GM19035 (cell line): Measurements from ENCODE around the gene LRRC49.
"Not testable (repeated sequence)": the region's sequence is repeated elsewhere in the genome, so short reads cannot be mapped to it uniquely, and the experiment has no call there.

ENCODE experiments used
- ATAC-seq: cut with Tn5 transposase; IDR thresholded peaks from one replicate; pipeline ENCODE4 v1.9.1; 2021; ENCODE audit not compliant: unreplicated experiment

Gene LRRC49

DNA sequence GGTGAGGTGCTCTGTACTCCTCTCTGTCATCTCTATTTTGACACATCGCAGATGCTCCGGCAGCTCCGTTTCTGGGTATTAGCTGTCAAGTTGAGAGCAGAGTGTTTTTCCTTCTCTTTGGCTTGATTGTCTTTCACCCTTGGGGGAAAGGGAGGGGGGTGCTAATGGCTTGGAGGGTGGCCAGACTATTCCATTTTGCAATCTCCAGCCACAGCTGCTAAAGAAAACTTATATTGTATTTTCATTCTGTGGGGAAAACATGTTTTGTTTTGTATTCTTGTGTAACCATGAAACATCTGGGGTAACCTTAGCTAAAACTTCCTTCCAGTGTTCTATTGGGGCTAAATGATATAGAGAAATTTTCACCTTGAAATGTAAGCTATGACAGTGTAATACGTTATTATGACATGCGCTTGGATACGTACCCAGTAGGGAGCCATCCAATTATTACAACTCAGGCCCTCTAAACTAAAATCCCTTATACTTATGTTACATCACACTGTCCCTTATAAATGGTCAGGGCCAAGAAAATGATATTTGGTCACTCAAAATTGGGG lies 24.6 kb upstream of the LRRC49 start:
- no peak for ATAC-seq

DNA sequence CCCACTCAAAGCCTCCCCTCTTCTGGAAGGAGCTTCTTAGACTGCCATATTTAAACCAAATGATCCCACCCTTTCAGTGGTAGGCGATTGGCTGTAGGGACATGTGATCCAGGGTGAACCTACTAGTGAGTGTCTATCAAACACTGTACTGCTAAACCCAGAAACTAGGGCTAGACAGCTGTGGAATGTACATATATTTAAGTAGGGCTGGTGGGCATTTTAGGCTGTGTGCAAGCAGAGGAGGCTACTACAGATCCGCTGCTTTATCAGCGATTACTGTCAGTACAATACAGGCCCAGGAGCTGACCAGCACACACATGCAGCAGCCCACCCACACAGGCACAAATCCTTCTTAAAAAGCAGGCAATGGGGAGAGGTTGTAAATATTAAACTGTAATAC lies 23.3 kb upstream of the LRRC49 start:
- no peak for ATAC-seq

DNA sequence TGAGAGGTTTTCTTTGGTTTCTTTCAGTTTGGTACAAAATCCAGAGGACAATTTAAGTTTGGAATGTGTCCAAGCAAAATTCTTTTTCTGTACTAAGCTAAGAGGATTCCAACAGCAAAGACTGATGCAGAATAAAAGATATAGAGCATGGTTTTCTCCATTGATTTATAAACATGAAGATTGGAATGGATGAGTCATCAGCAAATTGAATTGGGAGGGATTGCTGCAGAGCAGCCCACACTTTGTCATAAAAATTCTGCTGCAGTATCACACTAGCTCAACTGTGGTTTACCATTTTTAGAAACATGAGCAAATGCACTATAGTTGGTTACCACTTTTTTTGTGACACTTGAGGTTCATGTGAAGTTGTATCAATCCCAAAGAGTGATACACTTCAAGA lies 22.6 kb upstream of the LRRC49 start:
- no peak for ATAC-seq

DNA sequence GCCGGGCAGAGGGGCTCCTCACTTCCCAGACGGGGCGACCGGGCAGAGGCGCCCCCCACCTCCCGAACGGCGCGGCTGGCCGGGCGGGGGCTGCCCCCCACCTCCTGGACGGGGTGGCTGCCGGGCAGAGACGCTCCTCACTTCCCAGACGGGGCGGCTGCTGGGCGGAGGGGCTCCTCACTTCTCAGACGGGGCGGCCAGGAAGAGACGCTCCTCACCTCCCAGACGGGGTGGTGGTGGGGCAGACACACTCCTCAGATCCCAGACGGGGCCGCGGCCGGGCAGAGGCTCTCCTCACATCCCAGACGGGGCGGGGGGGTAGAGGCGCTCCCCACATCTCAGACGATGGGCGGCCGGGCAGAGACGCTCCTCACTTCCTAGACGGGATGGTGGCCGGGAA lies 21.1 kb upstream of the LRRC49 start:
- not testable (repeated sequence) for ATAC-seq

DNA sequence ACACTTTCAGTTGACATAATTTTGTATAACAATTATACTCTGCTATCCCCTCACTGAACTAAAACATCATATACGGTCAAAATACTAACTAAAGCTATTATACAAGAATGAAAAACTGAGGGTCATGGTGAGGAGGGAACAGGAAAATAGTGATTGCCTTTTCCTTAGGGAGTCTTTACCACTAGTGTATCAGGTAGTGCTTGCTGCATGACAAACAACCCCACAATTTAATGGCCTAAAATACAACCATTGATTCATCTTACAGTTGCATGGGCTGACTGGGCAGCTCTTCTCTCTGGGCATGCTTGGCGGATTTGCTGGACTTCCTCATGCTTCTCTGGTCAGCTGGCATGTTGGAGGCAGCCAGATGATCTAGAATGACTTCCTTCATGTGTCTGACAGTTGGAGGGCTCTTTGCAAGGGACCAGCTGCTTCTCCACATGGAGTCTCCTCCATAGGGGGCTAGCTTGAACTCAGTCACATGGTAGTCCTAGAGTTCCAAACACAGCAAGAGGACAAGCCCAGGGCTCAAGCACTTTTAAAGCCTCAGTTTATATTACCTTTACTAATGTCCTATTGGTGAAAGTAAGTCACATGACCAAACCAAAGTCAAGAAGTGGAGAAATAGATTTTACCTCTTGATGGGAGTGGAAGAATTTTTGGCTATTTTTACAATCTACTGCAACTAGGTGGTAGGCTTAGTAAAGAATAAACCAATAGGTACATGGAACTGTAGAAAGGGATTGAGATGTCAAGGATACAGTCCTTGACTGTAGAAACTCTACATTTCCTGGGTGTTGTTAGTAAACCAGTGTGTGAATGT lies 19.2 kb upstream of the LRRC49 start:
- ATAC-seq: no peak

DNA sequence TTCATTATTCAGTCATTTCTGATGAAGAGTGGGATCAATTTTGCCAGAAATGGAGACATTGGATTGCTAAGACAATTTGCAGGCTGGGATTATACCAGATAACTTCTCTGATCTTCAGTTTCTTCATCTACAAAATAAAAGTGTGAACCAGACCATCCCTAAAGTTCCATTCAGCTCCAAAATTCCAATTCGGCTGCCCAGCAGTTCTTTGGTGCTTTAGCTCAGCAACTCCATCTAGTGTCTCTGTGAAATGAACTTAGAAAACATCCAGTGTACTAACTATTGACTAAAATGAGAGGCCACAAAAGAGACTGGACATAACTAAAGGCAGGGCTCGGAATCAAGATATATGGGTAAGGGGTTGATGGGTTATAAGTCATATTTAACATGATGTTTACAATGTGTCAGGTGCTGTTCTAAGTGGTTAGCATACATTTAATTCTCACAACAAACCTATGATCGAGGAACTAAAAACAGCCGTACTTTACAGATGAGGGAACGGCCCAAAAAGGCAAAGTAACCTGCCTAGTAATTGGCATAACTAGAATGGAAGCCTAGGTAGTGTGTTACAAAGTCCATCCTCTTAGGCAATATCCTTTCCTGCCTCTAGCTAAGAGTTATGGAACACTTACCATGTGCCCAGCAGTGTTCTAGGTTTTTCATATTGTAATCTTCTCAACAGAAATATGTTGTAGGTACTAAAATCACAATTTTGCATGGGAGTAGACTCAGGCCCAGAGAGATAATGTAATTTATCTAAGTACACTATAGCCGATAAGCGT lies 17.4 kb upstream of the LRRC49 start:
- no peak for ATAC-seq

DNA sequence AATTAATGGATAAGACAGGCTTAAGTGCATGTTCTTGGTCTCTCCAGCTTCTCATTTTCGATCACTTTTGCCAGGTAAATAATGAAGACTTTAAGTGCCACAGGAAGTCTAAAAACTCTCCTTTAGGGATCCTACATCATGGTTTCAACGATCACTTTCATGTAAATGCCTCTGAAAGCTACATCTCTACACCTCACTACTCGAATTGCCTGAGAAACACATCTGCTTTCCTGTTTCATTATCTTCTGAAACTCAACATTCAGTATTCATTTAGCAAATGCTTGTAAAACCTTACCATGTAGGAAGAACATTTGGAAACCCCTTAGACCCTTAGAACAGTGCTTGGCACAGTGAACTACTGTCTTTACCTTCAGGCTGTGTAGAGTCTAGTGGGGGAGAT lies 16.6 kb upstream of the LRRC49 start:
- no peak for ATAC-seq

DNA sequence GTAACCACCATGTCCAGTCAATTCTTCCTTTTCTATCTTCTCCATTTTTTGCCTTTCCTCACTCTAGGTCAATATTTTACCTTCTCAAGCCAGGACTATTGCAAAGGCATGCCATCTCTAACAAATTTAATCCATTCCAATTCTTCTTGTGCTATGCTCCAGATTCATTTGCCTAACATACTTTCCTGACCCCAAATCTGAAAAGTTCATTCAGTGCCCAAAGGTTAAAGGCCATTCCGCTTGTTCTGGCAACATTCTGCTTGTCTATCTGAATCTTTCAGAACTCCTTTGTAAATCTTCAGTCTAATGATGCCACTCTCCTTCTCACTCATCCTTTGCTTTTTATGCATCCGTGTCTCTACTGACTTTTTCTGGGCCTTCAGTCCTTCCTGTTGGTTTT lies 15.9 kb upstream of the LRRC49 start:
- no peak for ATAC-seq

DNA sequence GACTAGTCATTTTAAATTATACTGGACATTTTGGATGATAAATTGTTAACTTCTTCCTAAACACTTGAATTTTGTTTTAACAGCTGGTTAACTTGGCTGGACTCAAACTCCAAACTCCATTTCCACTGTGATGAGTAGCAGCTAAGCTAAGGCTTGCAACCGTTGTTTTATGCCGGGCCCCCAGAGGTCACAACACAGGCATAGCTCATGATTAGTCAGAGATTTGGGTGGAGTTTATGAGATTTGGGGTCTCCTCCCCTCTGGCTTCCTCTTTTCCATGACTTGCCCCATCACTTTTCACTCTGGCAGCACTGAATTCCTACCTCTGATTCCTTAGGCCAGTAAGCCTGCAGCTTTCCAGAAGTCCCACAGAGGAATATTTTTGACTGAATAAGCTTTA lies 13.2 kb upstream of the LRRC49 start:
- no peak for ATAC-seq

DNA sequence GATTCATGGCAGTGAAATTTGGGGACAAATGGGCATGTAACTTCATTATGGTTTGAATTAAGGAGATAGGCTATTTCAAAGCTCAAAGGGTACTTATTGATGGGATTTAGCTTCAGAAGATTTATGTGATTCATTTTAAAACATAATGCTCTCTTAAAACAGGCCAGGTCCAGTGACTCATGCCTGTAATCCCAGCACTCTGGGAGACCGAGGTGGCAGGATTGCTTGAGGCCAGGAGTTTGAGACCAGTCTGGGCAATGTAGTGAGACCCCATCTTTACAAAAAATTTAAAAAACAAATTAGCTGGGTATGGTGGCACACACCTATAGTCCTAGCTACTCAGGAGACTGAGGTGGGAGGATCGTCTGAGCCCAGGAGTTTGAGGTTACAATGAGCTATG lies 11.8 kb upstream of the LRRC49 start:
- no peak for ATAC-seq

DNA sequence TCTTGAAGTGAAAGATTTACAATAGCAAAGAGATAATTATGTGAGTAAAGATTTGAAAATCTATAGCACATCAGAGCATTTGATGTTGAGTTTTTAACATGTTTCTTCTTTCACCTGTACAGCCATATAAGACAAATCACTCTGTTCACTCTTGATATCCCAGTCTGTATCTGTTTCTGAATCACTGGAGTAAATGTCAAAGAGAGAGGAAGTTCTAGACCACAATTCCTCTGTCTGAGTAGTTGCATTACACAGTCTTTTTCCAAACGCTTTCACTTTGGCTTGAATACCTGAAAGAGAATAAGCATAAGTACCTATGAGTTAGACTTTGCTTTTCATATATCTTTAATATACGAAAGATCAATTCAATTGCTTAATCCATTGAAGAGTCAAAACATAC lies 10.3 kb upstream of the LRRC49 start:
- ATAC-seq: no peak

DNA sequence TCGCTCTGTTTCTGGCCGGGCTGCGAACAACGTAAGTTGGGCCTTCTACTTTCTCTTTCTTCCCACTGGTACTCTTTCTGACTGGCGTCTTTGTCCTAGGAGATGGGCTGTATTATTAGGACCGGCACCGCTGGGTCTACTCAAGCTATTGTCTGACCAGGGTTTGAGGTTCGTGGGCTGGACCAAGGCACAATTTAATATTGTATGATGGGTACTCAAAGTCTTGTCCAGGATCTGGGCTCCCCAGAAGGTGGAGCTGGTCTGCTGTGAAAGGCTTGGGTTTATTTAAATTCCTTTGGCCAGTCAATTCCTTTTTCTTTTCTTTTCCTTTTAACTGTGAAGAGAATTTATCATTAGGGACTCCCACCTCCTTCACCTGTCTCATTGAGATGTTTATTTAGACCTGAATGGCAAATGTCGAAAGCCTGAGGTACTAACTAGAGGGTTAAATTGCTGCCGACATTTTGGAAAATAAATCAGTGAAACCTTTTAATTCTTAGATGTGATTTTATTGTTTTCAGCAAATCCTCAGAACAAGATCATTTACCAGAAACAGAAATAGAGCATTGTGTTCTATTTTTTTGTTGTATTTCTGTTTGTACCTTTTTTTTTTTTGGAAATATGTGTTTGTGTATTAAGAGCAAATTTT lies 410 bp downstream of the LRRC49 start:
- peak; percentile 25 for ATAC-seq

DNA sequence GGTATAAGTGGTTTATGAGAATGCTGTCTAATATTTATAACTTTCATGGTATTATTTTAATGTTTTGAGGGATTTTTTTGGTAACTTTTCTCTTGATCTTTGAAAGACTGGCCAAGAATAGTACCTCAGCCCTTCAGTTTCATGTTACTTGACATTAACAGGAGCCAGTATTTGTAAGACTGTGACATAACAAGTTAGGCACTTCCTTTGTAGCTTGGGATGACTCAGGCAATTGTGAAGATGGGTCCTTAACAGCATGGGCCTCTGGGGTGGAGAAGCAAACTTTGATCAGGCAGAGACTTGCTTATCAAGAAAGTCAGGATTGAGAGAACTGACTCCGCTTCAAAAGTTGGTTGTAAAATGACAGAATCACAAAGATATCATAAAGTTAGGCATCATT lies 9.5 kb downstream of the LRRC49 start:
- ATAC-seq: no peak

DNA sequence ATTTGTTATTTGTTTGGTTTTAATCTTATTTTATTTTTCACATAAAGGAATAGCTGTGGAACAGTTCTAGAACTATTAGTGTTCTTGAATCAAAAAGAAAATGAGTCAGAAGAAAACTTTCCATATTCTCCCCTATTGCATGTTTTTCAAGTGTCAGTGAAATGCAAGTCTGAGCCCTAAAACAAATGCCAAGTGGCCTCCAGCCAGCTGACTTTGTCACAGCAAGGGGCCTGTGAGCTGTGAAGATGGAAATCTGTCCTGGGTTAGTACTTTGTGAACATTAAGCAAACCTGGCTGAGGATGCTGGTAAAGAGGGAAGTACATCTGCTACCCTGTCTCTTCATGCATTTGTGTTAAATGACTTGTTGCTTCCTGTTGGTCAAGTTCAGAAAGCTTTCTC lies 14.2 kb downstream of the LRRC49 start:
- ATAC-seq: no peak

DNA sequence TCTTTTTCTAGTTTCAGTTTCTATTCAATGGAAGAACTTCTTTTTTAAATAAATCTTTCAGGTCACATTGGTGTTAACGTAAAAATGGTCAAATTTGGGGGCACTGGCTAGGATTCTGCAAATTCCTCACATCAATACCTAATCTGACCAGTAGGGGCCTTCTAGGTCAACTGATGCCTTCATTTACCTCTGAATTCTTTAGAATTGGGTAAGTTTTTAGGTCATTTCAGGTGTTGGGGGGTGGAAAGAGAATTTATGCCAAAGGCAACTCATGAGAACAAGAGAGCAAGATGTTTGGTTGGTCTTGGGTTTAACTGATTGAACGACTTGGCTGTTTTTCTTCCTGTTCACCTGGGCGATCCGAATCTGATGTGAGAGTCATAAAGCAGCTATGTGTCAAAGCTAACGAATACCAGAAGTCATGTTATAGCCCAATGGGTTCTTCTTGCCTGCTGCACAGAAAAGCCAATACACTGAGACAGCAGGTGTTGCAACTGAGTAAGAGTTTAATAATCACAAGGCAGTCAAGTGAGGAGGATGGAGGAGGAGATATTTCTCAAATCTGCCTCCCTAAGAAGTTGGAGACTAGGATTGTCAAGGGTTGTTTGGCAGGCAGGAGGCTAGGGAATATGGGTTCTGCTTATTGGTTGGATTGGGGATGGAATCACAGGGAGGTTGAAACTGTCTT lies 15.3 kb downstream of the LRRC49 start:
- no peak for ATAC-seq

DNA sequence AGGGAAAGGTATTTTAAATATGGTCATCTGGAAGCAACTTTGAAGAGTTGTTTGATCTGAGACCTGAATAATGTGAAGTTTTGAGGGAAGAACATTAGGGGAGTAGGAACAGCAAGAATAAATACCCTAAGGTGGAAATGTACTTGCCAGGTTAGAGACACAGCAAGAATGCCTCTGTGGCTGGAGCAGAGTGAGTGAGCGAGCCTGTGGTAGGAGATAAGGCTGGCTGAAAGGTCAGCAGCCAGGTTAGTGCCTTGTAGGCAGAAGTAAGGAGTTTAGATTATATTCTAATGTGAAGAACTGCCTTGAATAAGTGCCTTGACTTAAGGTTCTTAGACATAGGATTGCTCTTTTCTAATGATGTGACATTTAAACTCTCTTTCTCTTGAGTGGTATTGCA lies 18.3 kb downstream of the LRRC49 start:
- no peak for ATAC-seq

DNA sequence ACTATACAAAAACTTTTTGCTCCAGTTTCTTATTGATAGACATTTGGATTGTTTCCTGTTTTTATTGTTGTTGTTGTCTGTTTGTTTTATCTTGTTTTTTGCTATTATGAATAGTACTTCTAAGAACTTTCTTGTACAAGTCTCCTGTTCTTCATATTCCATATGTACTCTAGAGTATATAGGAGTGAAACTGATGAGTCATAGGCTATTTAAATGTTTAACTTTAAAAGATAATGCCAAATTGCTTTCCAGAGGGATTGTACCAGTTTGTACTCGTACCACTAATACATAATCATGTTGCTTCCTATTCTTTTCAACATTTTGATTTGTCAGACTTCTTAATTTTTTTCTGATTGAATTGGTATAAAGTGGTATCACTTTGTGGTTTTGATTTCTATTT lies 19.6 kb downstream of the LRRC49 start:
- no peak for ATAC-seq

DNA sequence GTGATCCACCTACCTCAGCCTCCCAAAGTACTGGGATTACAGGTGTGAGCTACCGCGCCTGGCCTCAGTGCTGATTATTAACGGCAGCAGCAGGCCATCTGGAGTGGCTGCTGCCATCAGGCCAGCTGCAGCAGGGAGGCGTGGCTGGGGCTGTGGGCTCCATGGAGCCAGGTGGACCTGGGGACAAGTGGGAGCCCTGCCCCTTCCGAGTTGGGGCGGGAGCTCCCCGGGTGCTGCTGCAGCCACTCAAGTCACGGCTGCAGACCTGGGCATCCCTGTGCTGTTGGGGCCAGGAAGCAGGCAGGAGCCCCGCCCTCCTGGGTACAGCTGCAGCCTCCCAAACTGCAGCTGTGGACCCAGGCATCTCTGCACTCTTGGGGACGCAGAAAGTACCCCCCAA lies 23.9 kb downstream of the LRRC49 start:
- ATAC-seq: no peak

DNA sequence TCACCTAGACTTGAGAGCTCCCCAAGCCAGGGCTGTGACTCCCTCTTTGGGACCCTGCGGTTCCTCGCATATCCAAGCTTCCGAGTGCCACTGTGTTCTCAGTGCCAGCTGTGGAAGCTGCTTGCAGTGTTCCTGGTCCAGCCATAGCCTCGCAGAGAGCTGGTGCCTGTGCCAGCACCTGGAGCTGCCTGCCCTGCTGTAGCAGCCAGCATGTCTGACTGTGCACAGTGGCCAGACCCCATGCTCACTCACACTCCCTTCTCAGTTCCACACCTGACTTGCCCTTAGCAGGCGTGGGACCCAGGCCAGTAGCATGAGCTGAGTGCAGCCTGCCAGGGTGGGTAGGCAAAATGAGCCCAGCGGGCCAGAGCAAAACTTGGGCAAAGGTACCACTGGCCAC lies 25.3 kb downstream of the LRRC49 start:
- ATAC-seq: no peak

DNA sequence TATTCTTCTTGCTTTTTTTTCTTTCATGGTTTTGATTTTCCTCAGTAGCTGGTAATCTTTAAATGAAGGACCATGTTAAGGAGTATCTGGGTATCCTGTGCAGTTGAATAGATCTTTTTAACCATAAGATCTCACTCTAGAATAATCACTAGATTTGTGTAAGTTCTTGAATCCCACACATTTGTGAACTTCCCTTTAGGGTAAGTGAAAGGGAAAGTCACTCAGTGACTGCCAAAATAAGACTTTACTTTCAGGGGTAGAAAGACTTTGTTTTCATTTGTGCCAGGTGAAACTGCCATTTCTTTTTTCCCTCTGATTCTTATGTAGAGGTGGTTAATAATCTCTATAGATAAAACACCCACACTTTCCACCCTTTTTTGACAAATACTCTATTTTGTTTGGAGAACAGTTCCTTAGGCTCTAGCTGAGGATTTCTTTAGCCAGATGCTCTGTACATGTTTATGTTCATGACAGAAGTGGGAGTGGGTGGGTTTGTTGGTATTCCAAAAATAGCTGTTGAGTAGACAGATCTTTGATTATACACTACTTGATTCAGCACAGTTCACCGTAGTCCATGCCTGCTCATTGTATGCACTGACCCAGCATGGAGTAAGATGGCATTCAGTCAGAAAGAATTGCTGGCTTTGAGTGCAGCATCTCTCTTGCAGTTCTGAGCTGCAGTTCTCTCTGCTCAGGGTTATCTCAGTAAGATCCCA lies 28.5 kb downstream of the LRRC49 start:
- no peak for ATAC-seq

DNA sequence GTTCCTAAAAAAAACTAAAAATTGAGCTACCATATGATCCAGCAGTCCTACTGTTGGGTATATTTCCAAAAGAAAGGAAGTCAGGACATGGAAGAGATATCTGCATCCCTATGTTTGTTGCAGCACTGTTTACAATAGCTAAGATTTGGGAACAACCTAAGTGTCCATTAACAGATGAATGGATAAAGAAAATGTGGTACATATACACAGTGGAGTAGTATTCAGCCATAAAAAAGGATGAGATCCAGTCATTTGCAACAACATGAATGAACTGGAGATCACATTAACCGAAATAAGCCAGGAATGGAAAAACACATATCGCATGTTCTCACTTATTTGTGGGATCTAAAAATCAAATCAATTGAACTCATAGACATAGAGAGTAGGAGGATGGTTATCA lies 29.5 kb downstream of the LRRC49 start:
- ATAC-seq: no peak
